SK-N-SH (cell line): ENCODE results near the gene ARHGEF4. TPM values are rescaled to one million over a fixed set of nuclear protein-coding genes. Genes with fewer than 3 reads are reported as not detected.
"Not testable (repeated sequence)": the region's sequence is repeated elsewhere in the genome, so short reads cannot be mapped to it uniquely, and the experiment has no call there.

ENCODE experiments used
- CTCF ChIA-PET: fragments of 300-600, 350-600 bp; formaldehyde crosslinking; extraction: SDS; loops from one replicate; lab custom pipeline; 2021; lab: Yijun Ruan, JAX
- POLR2A ChIA-PET: fragments of 350-600 bp; sonication (Branson Sonifier 250); formaldehyde crosslinking; extraction: SDS; loops from one replicate; lab custom pipeline; 2020; ENCODE audit warnings: antibody characterized with exemption, inconsistent platforms; lab: Yijun Ruan, JAX
- DNase-seq: peaks from one replicate; pipeline ENCODE4 v3.0.0; 2012
- H2AFZ ChIP-seq: fragments of 200-600 bp; sonication (generic); 2 replicates; pipeline ENCODE4 v1.8.1; 2016; ENCODE audit warnings: antibody characterized with exemption, mild to moderate bottlenecking, low read depth
- H3F3A ChIP-seq: fragments of 200-600 bp; sonication (generic); replicated peaks from 2 replicates; pipeline ENCODE3; 2016; ENCODE audit warnings: antibody characterized with exemption, mild to moderate bottlenecking; ENCODE audit not compliant: insufficient read depth
- H3K27ac ChIP-seq, 2 experiments: fragments of 200-500 bp in 1 of 2; fragments of 200-600 bp in 1 of 2; sonication (Bioruptor generic) in 1 of 2; sonication (generic), shearing (Covaris generic) in 1 of 2; 2 replicates each; pipeline versions ENCODE4 v1.5.1 to v1.6.1; 2014 to 2016; ENCODE audit warnings: low read depth in 2 of 2, inconsistent platforms in 1 of 2, low read length in 1 of 2, mild to moderate bottlenecking in 1 of 2, mixed read lengths in 1 of 2
- H3K27me3 ChIP-seq: fragments of 200-600 bp; sonication (generic), shearing (Covaris generic); 2 replicates; pipeline ENCODE4 v1.6.1; 2016; ENCODE audit warnings: mixed run types; ENCODE audit not compliant: insufficient read depth
- H3K36me3 ChIP-seq, 2 experiments: fragments of 200-500 bp in 1 of 2; fragments of 200-600 bp in 1 of 2; sonication (Bioruptor generic) in 1 of 2; sonication (generic) in 1 of 2; replicated peaks in 1 of 2; 2 replicates each; pipeline versions ENCODE3 to v1.5.1; 2014 to 2016; ENCODE audit warnings: low read length in 1 of 2, mild to moderate bottlenecking in 1 of 2; ENCODE audit not compliant: insufficient read depth in 2 of 2, control insufficient read depth in 1 of 2
- H3K4me1 ChIP-seq, 2 experiments: fragments of 200-500 bp in 1 of 2; fragments of 200-600 bp in 1 of 2; sonication (Bioruptor generic) in 1 of 2; sonication (generic), shearing (Covaris generic) in 1 of 2; 2 replicates each; pipeline versions ENCODE4 v1.5.1 to v1.6.1; 2014 to 2016; ENCODE audit warnings: low read depth in 1 of 2, low read length in 1 of 2, mixed run types in 1 of 2; ENCODE audit not compliant: insufficient read depth in 2 of 2, control insufficient read depth in 1 of 2
- H3K4me2 ChIP-seq: fragments of 200-600 bp; sonication (generic), shearing (Covaris generic); 2 replicates; pipeline ENCODE4 v1.6.1; 2017; ENCODE audit warnings: mixed run types
- H3K4me3 ChIP-seq, 2 experiments: fragments of 200-500 bp in 1 of 2; fragments of 200-600 bp in 1 of 2; sonication (Bioruptor generic) in 1 of 2; sonication (generic), shearing (Covaris generic) in 1 of 2; 2 replicates each; pipeline versions ENCODE4 v1.5.1 to v1.8.1; 2014 to 2016; ENCODE audit warnings: low read depth in 2 of 2, inconsistent platforms in 1 of 2, low read length in 1 of 2, mild to moderate bottlenecking in 1 of 2, mixed read lengths in 1 of 2, moderate library complexity in 1 of 2
- H3K79me2 ChIP-seq: fragments of 200-600 bp; sonication (generic); 2 replicates; pipeline ENCODE4 v1.8.1; 2017; ENCODE audit warnings: mild to moderate bottlenecking; ENCODE audit not compliant: insufficient read depth
- H3K9ac ChIP-seq: fragments of 200-600 bp; sonication (generic); 2 replicates; pipeline ENCODE4 v1.6.1; 2017; ENCODE audit warnings: mixed run types
- H3K9me2 ChIP-seq: fragments of 200-600 bp; sonication (generic); 2 replicates; pipeline ENCODE4 v1.6.1; 2017; ENCODE audit warnings: mixed run types
- H3K9me3 ChIP-seq: fragments of 200-600 bp; sonication (generic); 2 replicates; pipeline ENCODE4 v1.6.1; 2017; ENCODE audit warnings: mixed run types, mild to moderate bottlenecking, moderate library complexity
- H4K20me1 ChIP-seq: fragments of 200-600 bp; sonication (generic); 2 replicates; pipeline ENCODE4 v1.6.1; 2017; ENCODE audit warnings: mild to moderate bottlenecking, mixed run types; ENCODE audit not compliant: insufficient read depth
- CHD2 ChIP-seq: fragments of 150-350 bp; IDR thresholded peaks from 2 replicates; pipeline ENCODE4 v1.6.1; 2018; ENCODE audit warnings: low read length; ENCODE audit not compliant: partially characterized antibody
- EZH2phosphoT487 ChIP-seq: fragments of 200-600 bp; sonication (generic); IDR thresholded peaks from 2 replicates; pipeline ENCODE4 v1.6.1; 2017; ENCODE audit warnings: low read depth, mixed run types, mild to moderate bottlenecking, antibody characterized with exemption, moderate library complexity, borderline replicate concordance
- FOSL2 ChIP-seq: IDR thresholded peaks from 2 replicates; pipeline ENCODE4 v1.4.0; 2012; ENCODE audit warnings: low read depth, mild to moderate bottlenecking, moderate library complexity, borderline replicate concordance
- FOXM1 ChIP-seq: IDR thresholded peaks from 2 replicates; pipeline ENCODE4 v1.4.0; 2012; ENCODE audit warnings: low read depth, mild to moderate bottlenecking
- MXI1 ChIP-seq: IDR thresholded peaks from 2 replicates; pipeline ENCODE4 v1.6.1; 2012; ENCODE audit warnings: mild to moderate bottlenecking, low read depth, low read length, improper control_type of control experiment
- NFIC ChIP-seq: IDR thresholded peaks from 2 replicates; pipeline ENCODE4 v1.4.0; 2012; ENCODE audit warnings: borderline replicate concordance
- TAF1 ChIP-seq: IDR thresholded peaks from 2 replicates; pipeline ENCODE4 v1.6.1; 2012; ENCODE audit warnings: low read depth, mild to moderate bottlenecking, low read length, moderate library complexity, borderline replicate concordance
- TCF12 ChIP-seq: IDR thresholded peaks from 2 replicates; pipeline ENCODE4 v1.4.0; 2012
- TEAD4 ChIP-seq: IDR thresholded peaks from 2 replicates; pipeline ENCODE4 v1.4.0; 2012; ENCODE audit warnings: mild to moderate bottlenecking, borderline replicate concordance; ENCODE audit not compliant: insufficient read depth
- ZBTB33 ChIP-seq: IDR thresholded peaks from 2 replicates; pipeline ENCODE4 v1.4.0; 2012; ENCODE audit warnings: low read depth, borderline replicate concordance
- WGBS: methylation state at CpG from one replicate; pipeline ENCODE4 v1.1.6; 2017; ENCODE audit warnings: low lambda C conversion rate; 5-methylcytosine and 5-hydroxymethylcytosine counted together
- polyA plus RNA-seq, 3 experiments: library from polyadenylated mRNA; depleted of rRNA; stranded (reverse); fragments of >200 nt; gene quantifications; 2 replicates each; pipeline ENCODE4 v1.2.3, GENCODE V29; 2012

Gene ARHGEF4
- polyA plus RNA-seq, 1 of the 3 experiments (the other 2 are of a cell fraction) = 2.3 TPM

- TF ChIP-seq EZH2phosphoT487 = no peak
- no peak for TF ChIP-seq FOXM1
- no peak for TF ChIP-seq TEAD4
Observed at GRCh38 chr2:130986890-130987493, 150.3 kb downstream of the ARHGEF4 start (continued).

GRCh38 chr2:130987519-130988425, 151.1 kb downstream of the ARHGEF4 start:
- no peaks in the 10 kb centered on the region for H3K27me3 ChIP-seq
- peaks cover 0 to 5% of the 10 kb centered on the region in 2 experiments; a peak in 1 of 4 replicates for H3K4me1 ChIP-seq
- H3K27ac ChIP-seq = no peak overlapping the region
- POLR2A ChIA-PET = no interaction called here
- no peaks in the 10 kb centered on the region for H3K36me3 ChIP-seq
- H3K9me2 ChIP-seq = no peaks in the 10 kb centered on the region
- no peaks in the 10 kb centered on the region for H4K20me1 ChIP-seq
- no peak overlapping the region for H3K9ac ChIP-seq
- H3K4me2 ChIP-seq = no peak overlapping the region
- H3K79me2 ChIP-seq = no peaks in the 10 kb centered on the region
- no peak for TF ChIP-seq TAF1
- TF ChIP-seq FOSL2 = no peak
- TF ChIP-seq NFIC = no peak
- no peak for TF ChIP-seq ZBTB33
- TF ChIP-seq CHD2 = no peak
- TF ChIP-seq TCF12 = no peak
- no peak for TF ChIP-seq MXI1
- CTCF ChIA-PET = interaction anchor here (0.8 kb wide), 1 partner anchor 9 kb away, joined by 3 read pairs; no protein-coding TSS in a partner anchor
- H3F3A ChIP-seq = no peaks in the 10 kb centered on the region
- no peak overlapping the region for H2AFZ ChIP-seq
- no peaks in the 10 kb centered on the region for H3K9me3 ChIP-seq
- DNase-seq = peak; percentile 38
- 38% methylated on average over 13 of the region's 15 CpGs for WGBS
- no peak overlapping the region; a peak in 1 of 4 replicates for H3K4me3 ChIP-seq

- H3K4me2 ChIP-seq, H3K27ac ChIP-seq, H3K4me3 ChIP-seq, DNase-seq, CTCF ChIA-PET, H3F3A ChIP-seq, H2AFZ ChIP-seq, H3K9me3 ChIP-seq, H3K79me2 ChIP-seq, H3K4me1 ChIP-seq, H3K27me3 ChIP-seq, H3K9ac ChIP-seq, H3K36me3 ChIP-seq, H3K9me2 ChIP-seq, H4K20me1 ChIP-seq, POLR2A ChIA-PET: not testable (repeated sequence)
- WGBS = 70% methylated on average over 4 of the region's 32 CpGs
Observed at GRCh38 chr2:130991446-130991845, 154.7 kb downstream of the ARHGEF4 start.

GRCh38 chr2:130992003-130992402, 155.3 kb downstream of the ARHGEF4 start:
- H3K79me2 ChIP-seq, H3K9me2 ChIP-seq, H3K27me3 ChIP-seq, H3K36me3 ChIP-seq, H3K9me3 ChIP-seq, H3K4me2 ChIP-seq, H3F3A ChIP-seq, H3K4me3 ChIP-seq, H4K20me1 ChIP-seq, CTCF ChIA-PET, H3K27ac ChIP-seq, DNase-seq, H2AFZ ChIP-seq, POLR2A ChIA-PET, H3K9ac ChIP-seq, H3K4me1 ChIP-seq: not testable (repeated sequence)
- WGBS = 83% methylated on average over 10 of the region's 10 CpGs
